Tibial artery (tissue), 4 donors: Measurements from ENCODE around the gene CARNS1.

Experiments used
- DNase-seq, 2 donors: peaks; one replicate each; pipeline ENCODE4 v3.0.0-alpha.2; 2019
- H3K27ac ChIP-seq, 2 donors: fragments of 200-600 bp; sonication (generic) in 1 of 2; 1 replicate in 1 of 2; 2 replicates in 1 of 2; pipeline ENCODE4 v1.5.1; 2018 to 2019; ENCODE audit warnings: mild to moderate bottlenecking in 1 of 2
- H3K27me3 ChIP-seq, 2 donors: fragments of 200-600 bp; sonication (generic) in 1 of 2; one replicate each; pipeline versions ENCODE4 v1.5.1 to v1.6.0; 2016 to 2019
- H3K36me3 ChIP-seq, 3 donors: fragments of 200-600 bp; sonication (generic) in 2 of 3; one replicate each; pipeline ENCODE4 v1.5.1; 2016 to 2019; ENCODE audit warnings: mild to moderate bottlenecking in 2 of 3
- H3K4me1 ChIP-seq, 4 donors: fragments of 200-600 bp; sonication (generic) in 2 of 4; 1 replicate in 3 of 4; 2 replicates in 1 of 4; pipeline ENCODE4 v1.5.1; 2016 to 2019
- H3K4me3 ChIP-seq, 2 donors: fragments of 200-600 bp; sonication (generic) in 1 of 2; 1 replicate in 1 of 2; 2 replicates in 1 of 2; pipeline ENCODE4 v1.5.1; 2018 to 2019; ENCODE audit warnings: mild to moderate bottlenecking in 2 of 2
- H3K9me3 ChIP-seq, 3 donors: fragments of 200-600 bp; sonication (generic) in 1 of 3; one replicate each; pipeline ENCODE4 v1.5.1; 2016 to 2019
- CTCF ChIP-seq, 2 experiments: fragments of 200-600 bp in 1 of 2; fragments of 450-650 bp in 1 of 2; IDR thresholded peaks; one replicate each; pipeline ENCODE4 v1.5.1; 2017 to 2019; ENCODE audit warnings: antibody characterized with exemption in 2 of 2, mild to moderate bottlenecking in 1 of 2, moderate library complexity in 1 of 2
- intact Hi-C: fragments of 100-400 bp; cut with DNase I; formaldehyde crosslinking; loops from one replicate; pipeline ENCODE4 v1.15.0; 2023; ENCODE audit warnings: low total_unique reads

The CARNS1 gene

GRCh38 chr11:67468759-67469507 lies 53.5 kb downstream of the CARNS1 start, which contains the start of gene TMEM134:
TMEM134 (minus strand) TSS chr11:67469251; CDS start chr11:67469192, 59 bp downstream.
- Histone ChIP-seq H3K9me3 (no peaks in the 10 kb centered on the region), H3K27me3 (no peaks in the 10 kb centered on the region), H3K4me3 (peak within 1 kb of the TSS; percentile 68 to 81), H3K4me1 (peaks cover 0 to 49% (median 32%) of the 10 kb centered on the region in 4 donors), H3K27ac (peak within 1 kb of the TSS; percentile 84 to 95), H3K36me3 (no peaks in the 10 kb centered on the region)
- peak; percentile 36 to 51 for TF ChIP-seq CTCF (IDR thresholded peaks at IDR 0.05)
- intact Hi-C loops = loop anchor here (2.0 to 5.0 kb wide), 3 partner anchors 38 to 67 kb away; partner anchors contain the start of genes PPP1CA and TBC1D10C
- peak; percentile 90 to 95 for DNase-seq

- Histone ChIP-seq H3K27me3 (no peaks in the 10 kb centered on the region), H3K4me1 (peaks cover 0 to 44% (median 28%) of the 10 kb centered on the region in 4 donors), H3K4me3 (peak overlapping the region; percentile 68 to 81), H3K9me3 (no peaks in the 10 kb centered on the region), H3K36me3 (no peaks in the 10 kb centered on the region), H3K27ac (peak overlapping the region; percentile 84 to 95)
- no peak for DNase-seq
- TF ChIP-seq CTCF (IDR thresholded peaks at IDR 0.05) = no peak
- intact Hi-C loops = loop anchor here (2.0 to 5.0 kb wide), 3 partner anchors 37 to 67 kb away; partner anchors contain the start of genes PPP1CA and TBC1D10C
Observed at GRCh38 chr11:67469508-67469811, 54.0 kb downstream of the CARNS1 start.

GRCh38 chr11:67470337-67471002 lies 55.0 kb downstream of the CARNS1 start:
- no peaks in the 10 kb centered on the region for H3K36me3 ChIP-seq
- no peaks in the 10 kb centered on the region for H3K27me3 ChIP-seq
- H3K9me3 ChIP-seq = no peaks in the 10 kb centered on the region
- peaks cover 0 to 36% (median 21%) of the 10 kb centered on the region in 4 donors for H3K4me1 ChIP-seq
- DNase-seq = no peak
- H3K4me3 ChIP-seq = no peak overlapping the region
- H3K27ac ChIP-seq = no peak overlapping the region
- TF ChIP-seq CTCF (IDR thresholded peaks at IDR 0.05) = no peak
- intact Hi-C loops = no loop called here

- no peak overlapping the region for H3K27ac ChIP-seq
- H3K4me1 ChIP-seq = peaks cover 0 to 17% (median 10%) of the 10 kb centered on the region in 4 donors
- intact Hi-C loops = no loop called here
- no peaks in the 10 kb centered on the region for H3K27me3 ChIP-seq
- no peak for DNase-seq
- H3K36me3 ChIP-seq = no peaks in the 10 kb centered on the region
- H3K4me3 ChIP-seq = no peak overlapping the region
- no peak for TF ChIP-seq CTCF (IDR thresholded peaks at IDR 0.05)
- no peaks in the 10 kb centered on the region for H3K9me3 ChIP-seq
Observed at GRCh38 chr11:67472882-67473281, 57.4 kb downstream of the CARNS1 start.
